ENCODE data around the gene DLEC1.

The DLEC1 gene

DNA sequence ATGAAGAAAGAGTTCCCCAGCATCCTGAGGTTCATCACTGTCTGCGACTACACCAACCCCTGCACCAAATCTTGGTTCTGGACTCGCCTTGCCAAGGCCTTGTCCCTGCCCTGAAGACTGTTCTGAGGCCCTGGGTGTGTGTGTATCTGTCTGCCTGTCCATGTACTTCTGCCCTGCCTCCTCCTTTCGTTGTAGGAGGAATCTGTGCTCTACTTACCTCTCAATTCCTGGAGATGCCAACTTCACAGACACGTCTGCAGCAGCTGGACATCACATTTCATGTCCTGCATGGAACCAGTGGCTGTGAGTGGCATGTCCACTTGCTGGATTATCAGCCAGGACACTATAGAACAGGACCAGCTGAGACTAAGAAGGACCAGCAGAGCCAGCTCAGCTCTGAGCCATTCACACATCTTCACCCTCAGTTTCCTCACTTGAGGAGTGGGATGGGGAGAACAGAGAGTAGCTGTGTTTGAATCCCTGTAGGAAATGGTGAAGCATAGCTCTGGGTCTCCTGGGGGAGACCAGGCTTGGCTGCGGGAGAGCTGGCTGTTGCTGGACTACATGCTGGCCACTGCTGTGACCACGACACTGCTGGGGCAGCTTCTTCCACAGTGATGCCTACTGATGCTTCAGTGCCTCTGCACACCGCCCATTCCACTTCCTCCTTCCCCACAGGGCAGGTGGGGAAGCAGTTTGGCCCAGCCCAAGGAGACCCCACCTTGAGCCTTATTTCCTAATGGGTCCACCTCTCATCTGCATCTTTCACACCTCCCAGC is 102.4 kb downstream of the DLEC1 start:
- H3K27ac ChIP-seq = no peak overlapping the region
- no peak for TF ChIP-seq CTCF (conservative IDR thresholded peaks at IDR 0.05)
- TF ChIP-seq ZFX (IDR thresholded peaks at IDR 0.05) = no peak

GRCh38 chr3:38141952-38142273 is 102.9 kb downstream of the DLEC1 start:
- H3K27ac ChIP-seq = no peak overlapping the region
- TF ChIP-seq CTCF (conservative IDR thresholded peaks at IDR 0.05) (no peak), ZFX (IDR thresholded peaks at IDR 0.05) (no peak)

- no peak overlapping the region for H3K27ac ChIP-seq
- no peak for TF ChIP-seq ZFX (IDR thresholded peaks at IDR 0.05)
- no peak for TF ChIP-seq CTCF (conservative IDR thresholded peaks at IDR 0.05)
These were observed 104.0 kb downstream of the DLEC1 start for GRCh38 chr3:38142959-38143358.

GRCh38 chr3:38143511-38143910 is 104.5 kb downstream of the DLEC1 start:
- H3K27ac ChIP-seq = no peak overlapping the region
- no peak for TF ChIP-seq ZFX (IDR thresholded peaks at IDR 0.05)

DNA sequence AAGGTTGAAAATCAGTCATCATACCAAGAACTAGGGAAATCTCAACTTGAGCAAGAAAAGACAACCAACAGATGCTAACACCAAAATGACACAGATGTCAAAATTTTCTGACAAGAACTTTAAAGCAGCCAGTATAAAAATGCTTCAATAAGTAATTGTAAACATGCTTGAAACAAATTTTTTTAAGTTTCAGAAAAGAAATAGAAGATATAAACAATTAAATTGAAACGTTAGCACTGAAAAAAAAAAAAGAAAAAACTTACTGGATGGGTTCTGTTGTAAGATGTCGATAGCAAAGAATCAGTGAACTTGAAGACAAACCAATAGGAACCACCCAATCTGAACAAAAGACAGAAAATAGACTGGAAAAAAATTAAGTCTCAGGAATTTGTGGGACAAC is 107.5 kb downstream of the DLEC1 start:
- TF ChIP-seq CTCF (conservative IDR thresholded peaks at IDR 0.05) (no peak), ZFX (IDR thresholded peaks at IDR 0.05) (no peak)
- H3K27ac ChIP-seq = no peak overlapping the region

- H3K27ac ChIP-seq = no peak overlapping the region
- TF ChIP-seq CTCF (conservative IDR thresholded peaks at IDR 0.05) = no peak
- no peak for TF ChIP-seq ZFX (IDR thresholded peaks at IDR 0.05)
These were observed 108.4 kb downstream of the DLEC1 start for GRCh38 chr3:38147421-38147820.

DNA sequence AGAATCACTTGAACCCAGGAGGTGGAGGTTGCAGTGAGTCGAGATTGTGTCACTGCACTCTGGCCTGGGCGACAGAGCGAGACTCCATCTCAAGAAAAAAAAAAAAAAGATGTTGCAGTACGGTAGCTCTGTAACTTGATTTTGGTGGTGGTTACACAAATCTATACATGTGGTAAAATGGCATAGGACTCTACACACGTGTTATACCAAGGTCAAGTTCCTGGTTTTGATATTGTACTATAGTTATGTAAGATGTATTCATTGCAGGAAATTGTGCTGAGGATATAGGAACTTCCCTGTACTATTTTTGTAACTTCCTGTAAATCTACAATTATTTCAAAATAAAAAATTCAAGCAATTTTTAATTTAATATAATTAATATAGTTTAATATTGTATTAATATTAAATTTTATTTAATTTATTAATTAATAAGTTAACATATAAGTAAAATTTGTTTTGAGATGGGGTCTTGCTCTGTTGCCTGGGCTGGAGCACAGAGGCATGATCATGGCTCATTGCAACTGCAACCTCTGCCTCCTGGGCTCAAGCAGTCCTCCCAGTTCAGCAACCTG is 109.4 kb downstream of the DLEC1 start:
- no peak overlapping the region for H3K27ac ChIP-seq
- no peak for TF ChIP-seq ZFX (IDR thresholded peaks at IDR 0.05)
- no peak for TF ChIP-seq CTCF (conservative IDR thresholded peaks at IDR 0.05)

GRCh38 chr3:38149708-38150107 is 110.7 kb downstream of the DLEC1 start:
- TF ChIP-seq CTCF (conservative IDR thresholded peaks at IDR 0.05) (no peak), ZFX (IDR thresholded peaks at IDR 0.05) (no peak)

More at GRCh38 chr3:38149708-38150107, 110.7 kb downstream of the DLEC1 start:
- no peak overlapping the region for H3K27ac ChIP-seq
